Spinal cord (tissue), 10 donors: ENCODE results near the gene PSG7. TPM values are rescaled to one million over a fixed set of nuclear protein-coding genes. Genes with fewer than 3 reads are reported as not detected.
"Not testable (repeated sequence)": the region's sequence is repeated elsewhere in the genome, so short reads cannot be mapped to it uniquely, and the experiment has no call there.

Experiments used
- DNase-seq, 6 donors: peaks; one replicate each; pipeline versions ENCODE4 v3.0.0 to v3.0.0-alpha.2; 2013 to 2015; ENCODE audit warnings: low spot score in 6 of 6, low read depth in 4 of 6
- H3K27ac ChIP-seq: one replicate; pipeline ENCODE4 v1.5.1; 2013; ENCODE audit warnings: low read depth, low read length, control low read depth
- H3K27me3 ChIP-seq: one replicate; pipeline ENCODE4 v1.6.1; 2013; ENCODE audit warnings: low read length; ENCODE audit not compliant: control insufficient read depth, insufficient read depth
- H3K36me3 ChIP-seq: one replicate; pipeline ENCODE4 v1.6.1; 2013; ENCODE audit warnings: low read length; ENCODE audit not compliant: control insufficient read depth, insufficient read depth
- H3K4me1 ChIP-seq: one replicate; pipeline ENCODE4 v1.6.1; 2013; ENCODE audit warnings: low read length; ENCODE audit not compliant: control insufficient read depth, insufficient read depth
- H3K4me3 ChIP-seq: one replicate; pipeline ENCODE4 v1.5.1; 2013; ENCODE audit warnings: low read depth, low read length, control low read depth
- H3K9me3 ChIP-seq: one replicate; pipeline ENCODE4 v1.6.1; 2013; ENCODE audit warnings: low read length; ENCODE audit not compliant: control insufficient read depth, insufficient read depth
- WGBS: methylation state at CpG from one replicate; pipeline ENCODE4 v1.1.5; 2013; ENCODE audit warnings: missing lambda C conversion rate; ENCODE audit not compliant: insufficient coverage; 5-methylcytosine and 5-hydroxymethylcytosine counted together
- polyA plus RNA-seq, 2 donors: library from polyadenylated mRNA; unstranded; fragments of 120-200 nt; gene quantifications; one replicate each; pipeline ENCODE4 v1.2.1, GENCODE V29; 2013; ENCODE audit not compliant: insufficient read length in 2 of 2
- total RNA-seq, 2 donors: library from RNA; depleted of rRNA in 1 of 2; stranded (reverse); fragments of 120-200 nt in 1 of 2; fragments of >200 nt in 1 of 2; gene quantifications; one replicate each; pipeline versions ENCODE4 v1.2.3 to v1.2.4, GENCODE V29; 2013 to 2014
- donor health status: healthy.

PSG7 gene
- total and polyA plus RNA-seq, 4 donors: 1.0 TPM; not detected in 3

DNA sequence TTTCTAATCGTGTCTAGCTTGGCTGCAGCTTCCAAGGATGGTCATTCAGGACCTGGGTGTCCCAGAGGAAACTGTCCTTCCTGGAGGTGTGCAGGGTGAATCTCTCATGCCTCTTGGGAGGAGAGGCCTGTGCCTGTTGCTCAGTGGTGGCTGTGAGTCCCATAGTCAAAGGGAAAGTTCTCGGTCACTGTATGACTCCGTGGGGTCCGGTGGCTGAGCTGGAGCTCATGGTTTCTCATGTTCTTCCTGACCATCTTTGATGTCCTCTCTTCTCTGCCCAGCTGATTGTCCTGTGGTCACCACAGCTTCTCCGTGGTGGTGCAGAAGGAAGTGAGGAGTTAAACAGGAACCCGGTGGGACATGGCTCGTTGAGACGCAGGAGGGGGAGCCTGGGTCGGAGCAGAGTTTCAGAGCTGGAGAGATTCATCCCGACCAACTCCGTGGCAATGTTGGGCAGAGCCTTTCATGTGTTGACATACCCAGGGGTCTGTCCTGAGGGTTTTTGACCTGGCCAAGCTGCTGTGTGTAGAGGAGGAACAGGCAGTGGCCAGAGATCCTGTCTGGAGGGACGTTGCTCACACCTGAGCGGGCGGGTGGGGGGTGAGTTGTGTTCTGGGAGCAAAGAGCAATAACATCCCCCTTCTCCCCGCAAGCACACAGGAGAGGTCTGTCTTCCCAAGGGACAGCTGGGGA, 18.5 kb downstream of the PSG7 start:
- H3K36me3 ChIP-seq, H3K4me3 ChIP-seq, H3K27ac ChIP-seq, H3K27me3 ChIP-seq, DNase-seq, H3K9me3 ChIP-seq, H3K4me1 ChIP-seq: not testable (repeated sequence)
- WGBS: 87% methylated on average over 13 of the region's 15 CpGs

- H3K36me3 ChIP-seq, H3K27ac ChIP-seq, H3K4me1 ChIP-seq, DNase-seq, H3K4me3 ChIP-seq, H3K27me3 ChIP-seq, H3K9me3 ChIP-seq: not testable (repeated sequence)
- WGBS: 67% methylated on average over 1 of the region's 1 CpG
These were observed 19.4 kb downstream of the PSG7 start, which contains the start of gene PSG6 for GRCh38 chr19:42917634-42918033. Gene PSG6, minus strand, starts transcription at chr19:42917894. Its CDS starts 102 bp downstream, at chr19:42917792.

- not testable (repeated sequence) for H3K9me3 ChIP-seq, H3K27ac ChIP-seq, H3K4me1 ChIP-seq, DNase-seq, H3K27me3 ChIP-seq, H3K36me3 ChIP-seq, H3K4me3 ChIP-seq
- 88% methylated on average over 1 of the region's 1 CpG for WGBS
These were observed 20.1 kb downstream of the PSG7 start for GRCh38 chr19:42916931-42917330.

GRCh38 chr19:42913516-42913915, 23.5 kb downstream of the PSG7 start:
- DNase-seq, H3K27me3 ChIP-seq, H3K36me3 ChIP-seq, H3K4me1 ChIP-seq, H3K27ac ChIP-seq, H3K9me3 ChIP-seq, H3K4me3 ChIP-seq: not testable (repeated sequence)
- WGBS: 91% methylated on average over 4 of the region's 5 CpGs

GRCh38 chr19:42912941-42913340, 24.1 kb downstream of the PSG7 start:
- not testable (repeated sequence) for H3K27me3 ChIP-seq, H3K9me3 ChIP-seq, H3K36me3 ChIP-seq, H3K27ac ChIP-seq, H3K4me3 ChIP-seq, DNase-seq, H3K4me1 ChIP-seq
- WGBS: 83% methylated on average over 3 of the region's 4 CpGs

GRCh38 chr19:42911731-42912130, 25.3 kb downstream of the PSG7 start:
- 89% methylated on average over 4 of the region's 5 CpGs for WGBS
- not testable (repeated sequence) for H3K9me3 ChIP-seq, H3K36me3 ChIP-seq

GRCh38 chr19:42906162-42906561, 30.8 kb downstream of the PSG7 start:
- not testable (repeated sequence) for H3K36me3 ChIP-seq, H3K4me1 ChIP-seq, H3K9me3 ChIP-seq, H3K4me3 ChIP-seq, H3K27me3 ChIP-seq, DNase-seq, H3K27ac ChIP-seq
- 62% methylated on average over 4 of the region's 5 CpGs for WGBS

More at GRCh38 chr19:42911731-42912130, 25.3 kb downstream of the PSG7 start:
- not testable (repeated sequence) for H3K4me3 ChIP-seq, DNase-seq, H3K27ac ChIP-seq, H3K27me3 ChIP-seq, H3K4me1 ChIP-seq

DNA sequence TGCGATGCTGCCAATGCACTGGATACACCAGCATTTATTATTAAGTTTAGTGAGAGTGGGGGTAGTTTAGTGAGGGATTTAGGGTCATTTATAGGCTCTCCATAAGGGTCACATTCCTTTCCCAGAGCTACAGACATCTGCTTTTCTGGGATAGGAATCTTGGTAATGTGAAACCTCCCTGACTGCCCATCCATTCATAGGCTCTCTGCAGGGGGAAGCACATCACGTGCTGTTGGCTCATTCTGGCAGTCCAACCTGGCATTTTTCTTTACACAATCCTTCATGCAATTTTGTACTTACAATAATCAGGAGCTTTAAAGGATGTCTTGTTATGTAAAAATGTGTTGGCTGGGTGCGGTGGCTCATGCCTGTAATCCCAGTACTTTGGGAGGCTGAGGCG, 36.4 kb downstream of the PSG7 start:
- 93% methylated on average over 2 of the region's 4 CpGs for WGBS

DNA sequence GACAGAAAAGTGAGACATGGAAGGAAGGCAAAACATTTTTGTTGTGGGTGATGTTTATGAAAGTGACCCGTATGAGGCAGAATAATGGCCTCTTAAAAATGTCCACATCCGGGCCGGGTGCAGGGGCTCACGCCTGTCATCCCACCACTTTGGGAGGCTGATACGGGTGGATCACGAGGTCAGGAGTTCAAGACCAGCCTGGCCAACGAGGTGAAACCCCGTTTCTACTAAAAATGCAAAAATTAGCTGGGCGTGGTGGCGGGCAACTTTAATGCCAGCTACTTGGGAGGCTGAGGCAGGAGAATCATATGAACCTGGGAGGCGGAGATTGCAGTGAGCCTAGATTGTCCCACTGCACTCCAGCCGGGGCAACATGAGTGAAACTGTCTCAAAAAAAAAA, 37.3 kb downstream of the PSG7 start:
- H3K27ac ChIP-seq: not testable (repeated sequence)
- 90% methylated on average over 10 of the region's 12 CpGs for WGBS

More for the DNA sequence above, 36.4 kb downstream of the PSG7 start:
- not testable (repeated sequence) for H3K36me3 ChIP-seq, H3K4me1 ChIP-seq, H3K9me3 ChIP-seq, H3K27ac ChIP-seq, H3K4me3 ChIP-seq, DNase-seq, H3K27me3 ChIP-seq

GRCh38 chr19:42899110-42899509, 37.9 kb downstream of the PSG7 start:
- not testable (repeated sequence) for H3K27me3 ChIP-seq, H3K4me1 ChIP-seq, H3K27ac ChIP-seq, H3K36me3 ChIP-seq, H3K4me3 ChIP-seq, DNase-seq, H3K9me3 ChIP-seq
- WGBS: no CpG with 5 or more reads among the region's 1 CpG

More for the DNA sequence above, 37.3 kb downstream of the PSG7 start:
- H3K27me3 ChIP-seq, H3K9me3 ChIP-seq, H3K36me3 ChIP-seq, H3K4me1 ChIP-seq, H3K4me3 ChIP-seq, DNase-seq: not testable (repeated sequence)
